Body of pancreas (tissue), 4 donors: Measurements from ENCODE around the gene CXorf38. TPM values are rescaled to one million over a fixed set of nuclear protein-coding genes. Genes with fewer than 3 reads are reported as not detected.
A peak's percentile ranks its signal among the peaks of the same experiment; 100 is the strongest.

Experiments used
- ATAC-seq: fragments of 150-250 bp; one replicate; pipeline ENCODE4 v1.9.1; 2016
- DNase-seq, 4 donors: peaks; one replicate each; pipeline ENCODE4 v3.0.0-alpha.2; 2019
- H3K27ac ChIP-seq, 4 donors: fragments of 200-600 bp; sonication (generic); 1 replicate in 3 of 4; 2 replicates in 1 of 4; pipeline versions ENCODE4 v1.5.1 to v1.6.1; 2016 to 2019; ENCODE audit warnings: mild to moderate bottlenecking in 1 of 4, mixed read lengths in 1 of 4, moderate library complexity in 1 of 4
- H3K27me3 ChIP-seq, 2 donors: fragments of 200-600 bp; sonication (generic); one replicate each; pipeline ENCODE4 v1.6.0; 2016; ENCODE audit warnings: mild to moderate bottlenecking in 1 of 2
- H3K36me3 ChIP-seq, 2 donors: fragments of 200-600 bp; sonication (generic); replicated peaks in 1 of 2; 2 replicates each; pipeline ENCODE4 v1.5.1; 2016; ENCODE audit warnings: low read depth in 2 of 2; ENCODE audit not compliant: insufficient read depth in 1 of 2
- H3K4me1 ChIP-seq: fragments of 200-600 bp; sonication (generic); one replicate; pipeline ENCODE4 v1.6.0; 2016
- H3K4me3 ChIP-seq, 2 donors: fragments of 200-600 bp; sonication (generic); 1 replicate in 1 of 2; 2 replicates in 1 of 2; pipeline ENCODE4 v1.5.1; 2016 to 2019
- H3K9me3 ChIP-seq, 3 donors: fragments of 200-600 bp; sonication (generic); 1 replicate in 2 of 3; 2 replicates in 1 of 3; pipeline ENCODE4 v1.5.1; 2016
- CTCF ChIP-seq, 7 experiments: fragments of 450-650 bp in 4 of 7; fragments of 200-600 bp in 3 of 7; sonication (generic) in 3 of 7; IDR thresholded peaks; one replicate each; pipeline ENCODE4 v1.5.1; 2016 to 2019; ENCODE audit warnings: antibody characterized with exemption in 7 of 7
- POLR2A ChIP-seq, 3 donors: fragments of 450-650 bp; IDR thresholded peaks; one replicate each; pipeline ENCODE4 v1.6.1; 2016; ENCODE audit warnings: antibody characterized with exemption in 3 of 3, mild to moderate bottlenecking in 2 of 3
- WGBS, 2 donors: methylation state at CpG; one replicate each; pipeline ENCODE4 v1.1.5; 2017; 5-methylcytosine and 5-hydroxymethylcytosine counted together
- intact Hi-C: fragments of 100-400 bp; cut with DNase I; formaldehyde crosslinking; loops from one replicate; pipeline ENCODE4 v1.15.1; 2023
- total RNA-seq, 2 donors: library from RNA; depleted of rRNA; stranded (reverse); fragments of >200 nt; gene quantifications; one replicate each; pipeline ENCODE4 v1.1.0, GENCODE V29; 2016

Gene CXorf38, protein sequence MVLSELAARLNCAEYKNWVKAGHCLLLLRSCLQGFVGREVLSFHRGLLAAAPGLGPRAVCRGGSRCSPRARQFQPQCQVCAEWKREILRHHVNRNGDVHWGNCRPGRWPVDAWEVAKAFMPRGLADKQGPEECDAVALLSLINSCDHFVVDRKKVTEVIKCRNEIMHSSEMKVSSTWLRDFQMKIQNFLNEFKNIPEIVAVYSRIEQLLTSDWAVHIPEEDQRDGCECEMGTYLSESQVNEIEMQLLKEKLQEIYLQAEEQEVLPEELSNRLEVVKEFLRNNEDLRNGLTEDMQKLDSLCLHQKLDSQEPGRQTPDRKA
- 10 to 100 TPM; 10.6 to 10.9 TPM for total RNA-seq

- WGBS, 2 donors, result 0 to 1% methylated on average over 3 to 38 of the region's 66 CpGs
- peak; percentile 91 to 96 (median 94) for DNase-seq
- peaks cover 21% of the 10 kb centered on the region for H3K4me1 ChIP-seq
- no peaks in the 10 kb centered on the region for H3K27me3 ChIP-seq
- no peaks in the 10 kb centered on the region for H3K36me3 ChIP-seq
- intact Hi-C loops, result no loop called here
- ATAC-seq, result peak; percentile 92
- peak within 1 kb of the TSS; percentile 72 to 89 (median 81) for H3K27ac ChIP-seq
- peak within 1 kb of the TSS; percentile 52 to 75 for H3K4me3 ChIP-seq
- no peak for TF ChIP-seq CTCF (IDR thresholded peaks at IDR 0.05)
- peak in 2 of 3 donors; percentile 49 to 59 for TF ChIP-seq POLR2A (IDR thresholded peaks at IDR 0.05)
- H3K9me3 ChIP-seq, result no peaks in the 10 kb centered on the region
Measured at GRCh38 chrX:40647307-40648197, at the start of gene CXorf38. Gene CXorf38 (minus strand): TSS chrX:40647561. CDS start chrX:40647520, 41 bp downstream.

GRCh38 chrX:40694802-40695201, 47.4 kb upstream of the CXorf38 start:
- ATAC-seq, result no peak
- no peaks in the 10 kb centered on the region for H3K4me1 ChIP-seq
- TF ChIP-seq POLR2A (IDR thresholded peaks at IDR 0.05) (no peak), CTCF (IDR thresholded peaks at IDR 0.05) (no peak)
- H3K4me3 ChIP-seq, result no peak overlapping the region
- no peaks in the 10 kb centered on the region for H3K9me3 ChIP-seq
- DNase-seq, result no peak
- H3K27ac ChIP-seq, result peak overlapping the region in 1 of 4 donors; percentile 14
- WGBS, 2 donors, result 45 to 86% methylated on average over 1 of the region's 1 CpG
- H3K27me3 ChIP-seq, result no peaks in the 10 kb centered on the region
- intact Hi-C loops, result no loop called here
- no peaks in the 10 kb centered on the region for H3K36me3 ChIP-seq

- DNase-seq, result no peak
- intact Hi-C loops, result no loop called here
- Histone ChIP-seq H3K36me3 (no peaks in the 10 kb centered on the region), H3K9me3 (no peaks in the 10 kb centered on the region), H3K4me3 (no peak overlapping the region), H3K27ac (no peak overlapping the region), H3K27me3 (no peaks in the 10 kb centered on the region), H3K4me1 (no peaks in the 10 kb centered on the region)
- no peak for TF ChIP-seq POLR2A (IDR thresholded peaks at IDR 0.05)
- no peak for TF ChIP-seq CTCF (IDR thresholded peaks at IDR 0.05)
- ATAC-seq, result no peak
Measured at GRCh38 chrX:40688929-40689328, 41.6 kb upstream of the CXorf38 start.

DNA sequence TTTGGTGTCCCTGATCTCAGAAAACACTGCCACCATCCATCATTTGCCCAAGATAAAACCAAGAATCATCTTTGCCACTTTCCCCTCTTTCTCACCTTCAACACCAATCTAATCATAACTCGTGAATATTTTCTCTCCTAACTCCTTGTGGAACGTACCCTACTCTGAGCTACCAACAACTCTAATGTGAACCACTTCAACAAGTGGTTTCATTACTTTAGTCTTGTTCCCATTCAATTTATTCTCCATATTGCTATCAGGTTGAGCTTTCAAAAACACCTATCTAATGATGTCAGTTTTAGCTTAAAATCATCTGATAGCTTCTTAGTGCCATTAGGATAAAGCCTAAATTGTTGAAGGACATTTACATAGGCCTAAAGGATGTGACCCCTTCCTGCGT, 39.8 kb upstream of the CXorf38 start:
- intact Hi-C loops, result no loop called here
- WGBS, 2 donors, result 91 to 95% methylated on average over 3 of the region's 3 CpGs
- ATAC-seq (no peak), DNase-seq (no peak)
- Histone ChIP-seq H3K27me3 (no peaks in the 10 kb centered on the region), H3K4me3 (no peak overlapping the region), H3K9me3 (no peaks in the 10 kb centered on the region), H3K36me3 (no peaks in the 10 kb centered on the region), H3K4me1 (no peaks in the 10 kb centered on the region), H3K27ac (no peak overlapping the region)
- no peak for TF ChIP-seq POLR2A (IDR thresholded peaks at IDR 0.05)
- no peak for TF ChIP-seq CTCF (IDR thresholded peaks at IDR 0.05)
